CD4-positive, alpha-beta T cell treated with Interleukin-6 for 4 hours (primary cell): Measurements from ENCODE around the gene GMCL2.
"Not testable (repeated sequence)": the region's sequence is repeated elsewhere in the genome, so short reads cannot be mapped to it uniquely, and the experiment has no call there.

ENCODE experiments used
- DNase-seq: peaks from one replicate; pipeline ENCODE4 v3.0.0-alpha.2; 2020; ENCODE audit warnings: mixed read lengths

The GMCL2 gene

DNA sequence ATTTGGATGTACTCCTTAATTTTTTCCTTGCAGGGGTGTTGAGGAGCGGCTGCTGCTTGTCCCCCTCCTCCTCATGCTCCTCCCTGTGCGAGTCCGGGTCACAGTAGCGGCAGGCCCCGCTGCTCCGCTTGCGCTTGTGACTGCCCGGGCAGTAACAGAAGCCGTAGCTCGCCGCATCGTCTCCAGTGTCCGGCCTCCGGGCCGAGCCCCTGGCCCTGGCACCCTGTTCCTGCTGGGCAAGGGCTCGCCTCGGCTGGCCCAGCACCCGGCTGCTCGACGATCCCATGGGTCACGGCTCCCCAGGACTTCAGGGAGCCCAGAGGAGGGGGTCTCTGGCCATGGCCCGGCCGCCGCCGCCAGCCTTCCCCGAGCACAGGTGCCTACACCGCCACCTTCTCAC, at the start of gene GMCL2:
TSS of gene GMCL2 (minus strand) at position 358 of the 400 bp plus-strand sequence. CDS start at position 286, 72 bp downstream.
- no peak for DNase-seq

GRCh38 chr5:178236679-178237078, 49.5 kb upstream of the GMCL2 start:
- DNase-seq: no peak

DNA sequence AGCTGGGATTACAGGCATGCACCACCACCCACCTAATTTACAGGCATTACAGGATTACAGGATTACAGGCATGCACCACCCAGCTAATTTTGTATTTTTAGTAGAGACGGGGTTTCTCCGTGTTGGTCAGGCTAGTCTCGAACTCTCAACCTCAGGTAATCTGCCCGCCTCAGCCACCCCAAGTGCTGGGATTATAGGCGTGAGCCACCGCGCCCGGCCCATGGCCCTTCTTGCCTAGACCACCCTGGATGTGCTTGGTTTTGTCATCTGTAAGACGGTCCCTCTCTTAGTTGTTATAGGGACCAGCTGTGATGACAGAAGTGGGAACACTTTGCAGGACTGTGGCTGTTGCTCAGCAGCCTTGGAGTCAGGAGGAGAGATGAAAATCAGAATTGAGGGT, 49.0 kb upstream of the GMCL2 start:
- no peak for DNase-seq

DNA sequence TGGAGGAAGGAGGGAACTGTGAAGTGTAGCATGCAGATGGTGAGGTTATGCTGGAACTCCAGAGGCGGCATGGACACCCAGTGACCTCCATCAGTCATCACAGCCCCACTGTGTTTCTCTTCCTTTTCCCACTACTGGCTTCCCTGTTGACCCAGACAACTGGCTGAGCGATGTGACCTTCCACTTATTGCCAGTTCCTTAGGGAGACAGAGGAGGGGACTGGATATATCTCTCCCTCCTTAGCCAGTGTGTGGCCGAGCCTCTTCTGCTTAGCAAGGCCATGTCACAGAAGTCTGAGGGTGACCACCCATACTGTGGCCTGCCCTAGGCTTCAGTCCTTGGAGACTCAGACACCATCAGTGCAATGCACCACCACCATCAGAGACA, 48.4 kb upstream of the GMCL2 start:
- DNase-seq: no peak

- peak; percentile 86 for DNase-seq
Observed at GRCh38 chr5:178234750-178235587, 47.8 kb upstream of the GMCL2 start.

DNA sequence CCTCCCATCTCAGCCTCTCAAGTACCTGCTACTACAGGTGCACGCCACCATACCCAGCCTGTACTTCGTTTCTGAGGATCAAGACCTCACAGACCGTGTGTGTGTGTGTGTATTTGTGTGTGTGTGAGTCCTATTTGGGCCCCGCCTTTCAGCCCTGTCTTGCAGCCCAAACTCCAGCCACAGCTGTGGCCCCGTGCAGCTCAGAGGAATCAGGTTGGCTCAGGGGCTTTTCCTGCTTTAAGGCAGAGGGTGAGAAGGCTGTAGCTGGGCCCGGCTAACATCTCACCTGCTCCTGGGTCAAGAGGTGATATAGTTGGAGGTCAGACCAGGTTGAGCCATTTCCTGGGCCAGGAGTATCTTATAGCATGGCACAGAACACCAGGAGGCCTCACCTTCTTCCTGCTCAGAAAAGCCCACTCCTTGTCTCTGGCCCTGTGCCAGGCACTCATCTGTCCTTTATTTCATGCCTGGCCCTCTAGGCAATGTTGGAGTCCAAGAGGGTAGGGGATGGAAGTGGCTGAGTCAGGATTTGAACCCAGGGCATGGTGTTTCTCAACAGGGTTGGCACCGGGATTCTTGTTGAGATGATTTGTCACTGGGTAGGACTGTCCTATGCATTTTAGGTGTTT, 47.1 kb upstream of the GMCL2 start:
- DNase-seq: no peak

DNA sequence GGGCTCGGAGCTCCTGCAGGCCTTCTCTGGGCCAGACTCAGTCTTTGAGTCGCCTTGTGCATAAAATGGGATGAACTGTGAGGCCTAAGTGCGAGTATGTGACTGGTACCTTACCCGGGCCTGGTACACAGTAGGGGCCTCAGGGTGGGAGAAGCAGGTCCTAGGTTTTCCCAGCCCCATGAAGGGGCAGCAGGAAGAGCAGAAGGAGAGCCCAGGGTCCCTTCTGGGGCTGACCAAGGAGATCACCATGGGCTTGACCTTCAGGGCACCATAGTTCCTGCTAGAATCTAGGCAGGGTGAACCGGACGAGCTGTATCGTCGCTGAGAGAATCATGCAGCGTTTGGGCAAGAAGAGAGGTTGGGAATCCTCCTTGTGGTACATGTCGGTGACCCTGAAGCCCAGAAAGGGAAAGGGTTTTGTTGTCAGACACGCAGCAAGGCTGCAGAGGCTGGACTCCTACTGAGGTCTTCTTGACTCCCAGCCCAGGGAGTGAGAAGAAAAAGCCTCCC, 45.8 kb upstream of the GMCL2 start:
- DNase-seq: no peak

GRCh38 chr5:178232124-178232919, 45.2 kb upstream of the GMCL2 start, which contains the start of gene PHYKPL:
Gene PHYKPL (minus strand): TSS chr5:178232802. CDS start chr5:178232550, 252 bp downstream.
- DNase-seq: peak; percentile 80

DNA sequence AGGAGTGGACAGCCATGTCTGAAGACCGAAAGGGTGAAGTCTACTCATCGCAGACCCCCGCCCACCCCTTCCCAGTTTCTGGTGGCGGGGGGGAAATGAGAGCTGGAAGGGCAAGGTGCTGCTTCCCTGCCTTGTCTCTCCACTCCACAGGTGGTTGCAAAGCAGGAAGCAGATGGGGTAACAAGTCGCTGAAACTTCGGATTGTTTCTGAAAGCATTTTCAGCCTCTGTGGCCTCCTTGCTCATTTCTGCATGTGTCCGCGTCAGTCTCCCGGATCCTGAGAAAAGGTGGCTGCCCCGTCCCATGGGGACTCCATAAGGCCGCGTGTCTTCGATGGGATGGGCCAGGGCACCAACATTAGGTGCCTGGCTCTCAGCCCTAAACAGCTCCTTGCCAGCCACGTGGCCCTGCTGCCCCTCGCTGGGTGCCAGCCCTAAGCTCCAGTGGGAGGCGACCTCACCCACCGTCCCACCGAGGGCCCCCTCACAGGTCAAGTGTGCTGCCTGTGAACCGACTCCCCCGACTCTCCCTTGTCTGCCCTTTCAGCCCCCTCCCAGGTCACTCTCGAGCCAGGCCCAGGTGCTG, 44.5 kb upstream of the GMCL2 start:
- DNase-seq: no peak

DNA sequence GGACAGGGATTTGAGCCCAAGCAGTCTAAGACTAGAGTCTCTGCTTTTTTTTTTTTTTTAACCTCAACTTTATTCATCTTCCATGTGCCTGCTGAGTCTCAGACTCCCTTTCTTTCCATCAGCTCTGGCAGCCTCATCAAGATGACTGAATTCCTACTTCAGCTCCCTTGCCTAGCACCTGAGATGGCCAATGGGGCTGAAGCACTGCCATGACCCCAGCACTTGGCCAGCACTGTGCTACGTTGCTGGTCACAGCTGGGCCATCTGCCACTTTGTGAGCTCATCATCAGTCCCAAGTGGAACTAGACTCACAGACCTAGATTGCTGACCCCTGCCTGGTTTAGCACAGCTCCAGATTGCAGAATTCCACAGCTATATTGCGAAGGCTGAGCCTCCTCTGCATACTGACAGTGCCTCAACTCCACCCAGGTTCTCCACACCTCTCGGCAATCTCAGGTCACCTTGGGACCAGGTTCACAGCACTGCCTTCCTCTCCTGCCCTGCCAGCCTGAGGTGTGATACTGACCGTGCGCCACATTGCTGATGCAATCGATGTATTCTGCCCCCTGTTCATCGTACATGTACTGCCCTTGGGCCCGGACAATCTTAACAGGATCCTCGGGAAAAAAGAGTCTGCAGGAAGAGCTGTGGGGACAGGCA, 43.8 kb upstream of the GMCL2 start:
- no peak for DNase-seq

DNA sequence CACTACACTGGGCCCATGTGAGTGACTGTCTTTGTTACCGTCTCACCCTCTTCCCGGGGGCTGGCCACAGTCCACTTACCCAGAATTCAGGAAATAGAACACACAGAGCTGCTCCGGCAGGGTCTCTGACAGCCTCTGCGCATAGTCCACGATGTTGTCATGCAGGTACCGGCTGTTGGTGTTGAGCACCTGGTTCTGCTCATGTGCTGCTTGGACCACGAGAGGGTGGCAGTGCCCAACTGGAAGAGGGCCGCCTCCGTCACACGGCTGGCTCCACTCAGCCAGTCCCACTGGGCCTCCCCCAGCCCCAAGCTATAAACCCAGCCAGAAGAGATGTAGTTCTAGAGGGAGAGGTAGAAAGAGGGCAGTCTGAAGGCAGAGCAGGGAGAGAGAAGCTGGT, 42.7 kb upstream of the GMCL2 start:
- DNase-seq: no peak

DNA sequence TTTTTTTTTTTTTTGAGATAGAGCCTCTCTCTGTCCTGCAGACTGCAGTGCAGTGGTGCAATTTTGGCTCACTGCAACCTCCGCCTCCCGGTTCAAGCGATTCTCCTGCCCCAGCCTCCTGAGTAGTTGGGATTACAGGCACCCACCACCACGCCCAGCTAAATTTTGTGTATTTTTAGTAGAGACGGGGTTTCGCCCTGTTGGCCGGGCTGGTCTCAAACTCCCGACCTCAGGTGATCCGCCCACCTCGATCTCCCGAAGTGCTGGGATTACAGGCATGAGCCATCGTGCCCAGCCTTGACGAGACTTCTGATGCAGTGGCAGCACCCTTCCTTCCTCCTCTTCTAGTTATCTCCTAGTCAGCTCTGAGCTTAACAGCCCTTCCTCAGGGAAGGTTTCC, 41.9 kb upstream of the GMCL2 start:
- DNase-seq: not testable (repeated sequence)

DNA sequence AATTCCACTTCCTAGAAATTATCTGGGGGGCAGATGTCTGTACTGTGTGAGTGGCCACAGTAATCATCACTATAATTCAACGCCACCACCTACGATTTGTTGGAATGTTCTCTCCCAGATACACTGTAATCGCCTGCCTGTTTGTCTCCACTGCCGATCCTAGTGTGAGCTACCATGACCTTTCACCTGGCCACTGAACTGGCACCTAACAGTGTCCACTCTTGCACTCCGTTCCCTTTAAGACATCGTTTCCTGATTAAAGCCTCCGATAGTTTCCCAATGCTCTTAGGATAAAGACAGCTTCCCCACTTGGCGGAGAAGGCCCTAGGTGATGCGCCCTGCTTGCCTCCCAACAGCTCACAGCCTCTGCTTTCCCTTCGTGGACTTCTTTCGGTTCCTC, 41.4 kb upstream of the GMCL2 start:
- DNase-seq: no peak

DNA sequence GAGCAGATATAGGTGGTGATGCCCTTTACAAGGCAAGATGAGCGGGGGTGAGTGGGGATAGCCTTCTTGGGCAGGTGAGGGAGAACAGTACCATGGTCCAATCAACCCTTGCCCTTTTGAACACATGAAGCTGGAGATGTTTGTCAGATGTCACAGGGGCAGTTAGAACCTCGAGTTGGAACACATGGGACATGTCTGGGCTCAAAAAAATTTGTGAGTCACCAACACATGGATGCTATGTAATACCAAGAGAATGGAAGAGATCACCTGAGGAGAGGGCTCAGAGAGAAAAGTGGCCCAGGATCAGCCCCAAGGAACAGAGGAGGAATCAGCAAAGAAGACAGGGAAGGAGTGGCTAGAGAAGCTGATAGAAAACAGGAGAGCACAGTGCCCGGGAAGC, 40.8 kb upstream of the GMCL2 start:
- no peak for DNase-seq

DNA sequence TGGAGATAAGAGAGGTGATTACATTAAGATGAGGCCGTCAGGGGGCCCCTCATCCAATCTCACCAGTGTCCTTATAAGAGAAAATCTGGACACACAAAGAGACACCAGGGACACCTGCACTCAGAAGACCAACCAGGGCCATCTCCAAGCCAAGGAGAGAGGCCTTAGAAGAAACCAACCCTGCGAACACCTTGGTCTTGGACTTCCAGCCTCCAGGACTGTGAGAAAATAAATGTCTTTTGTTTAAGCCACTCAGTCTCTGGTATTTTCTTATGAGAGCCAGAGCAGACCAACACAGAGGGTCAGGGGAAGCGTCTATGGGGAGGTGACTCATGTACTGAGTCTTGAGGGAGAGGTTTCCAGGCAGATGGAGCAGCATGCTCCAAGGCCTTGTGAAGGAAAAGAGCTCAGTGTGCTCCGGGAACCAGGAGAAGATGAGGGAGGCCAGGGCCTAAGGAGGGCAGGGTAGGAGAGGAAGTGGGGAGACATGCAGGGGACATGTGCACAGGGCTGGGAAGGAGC, 40.0 kb upstream of the GMCL2 start:
- no peak for DNase-seq

DNA sequence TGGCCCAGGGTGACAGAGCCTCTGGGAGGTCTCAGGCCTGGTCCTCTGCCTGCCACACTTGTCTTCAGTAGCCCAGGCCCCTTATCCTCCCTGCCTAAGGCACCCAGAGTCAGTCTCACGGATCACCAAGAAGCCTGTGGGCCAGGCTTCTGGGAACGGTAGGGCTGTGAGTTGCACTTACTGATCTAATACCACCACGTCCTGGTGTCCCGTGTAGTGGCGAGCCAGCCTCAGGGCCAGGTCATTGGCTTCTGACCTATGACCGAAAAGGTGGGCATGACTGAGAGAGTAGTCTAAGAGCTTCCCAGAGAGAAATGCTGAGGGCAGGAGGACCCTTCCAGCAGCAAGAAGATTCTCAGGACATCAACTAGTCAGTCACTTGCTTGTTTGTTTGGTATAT, 38.0 kb upstream of the GMCL2 start:
- DNase-seq: no peak

- DNase-seq: no peak
Observed at GRCh38 chr5:178224403-178224802, 37.2 kb upstream of the GMCL2 start.

DNA sequence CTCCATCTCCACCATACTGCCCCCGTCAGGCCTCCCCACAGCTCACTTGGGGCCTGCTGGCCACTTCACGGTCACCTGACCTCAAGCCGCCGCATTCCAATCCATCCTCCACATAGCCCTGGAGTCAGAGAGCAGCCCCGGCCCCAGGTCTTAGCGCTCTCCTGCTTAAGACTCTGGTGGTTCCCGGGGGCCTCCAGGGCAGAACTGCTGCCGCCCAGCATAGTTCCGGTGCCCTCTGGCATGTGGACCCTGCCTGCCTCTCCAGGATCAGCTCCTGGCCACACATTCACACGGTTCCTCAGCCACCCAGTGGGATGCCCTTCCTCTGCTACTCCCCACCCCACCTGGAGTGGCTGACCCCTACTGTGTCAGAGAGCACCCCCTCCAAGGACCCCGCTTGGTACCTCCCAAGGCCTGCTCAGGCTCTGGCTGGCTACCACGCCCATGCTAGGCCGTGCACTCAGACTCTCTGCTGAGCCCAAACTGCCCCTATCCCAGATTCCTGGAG, 36.7 kb upstream of the GMCL2 start:
- no peak for DNase-seq

DNA sequence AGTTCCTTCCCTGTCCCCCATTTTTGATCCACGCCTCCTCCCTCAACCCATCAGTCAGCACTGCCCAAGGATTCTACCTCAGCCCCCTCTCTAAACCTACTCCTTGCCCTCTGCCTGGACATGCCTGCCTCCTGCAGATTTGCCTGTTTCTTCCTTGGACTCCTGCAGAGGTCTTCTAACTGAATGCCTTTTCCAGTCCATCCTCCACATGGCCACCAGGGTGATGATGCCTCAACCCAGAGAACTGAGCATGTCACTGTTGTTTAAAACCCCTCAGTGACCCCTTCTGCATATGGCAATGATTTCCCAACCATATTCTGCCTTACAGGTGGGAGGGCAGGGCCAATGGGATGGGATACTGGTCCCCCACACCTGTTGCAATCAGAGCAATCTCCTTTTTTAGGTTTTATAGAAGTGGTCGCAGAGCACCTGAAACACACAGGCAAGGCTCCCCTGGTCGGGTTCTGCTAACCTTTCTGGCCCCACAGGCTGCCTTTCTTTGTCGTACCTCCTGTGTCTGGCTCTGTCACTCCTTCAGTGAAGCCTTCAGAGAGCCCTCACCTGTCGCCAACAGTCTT, 36.1 kb upstream of the GMCL2 start:
- no peak for DNase-seq

- DNase-seq: no peak
Observed at GRCh38 chr5:178222292-178222691, 35.1 kb upstream of the GMCL2 start.

- DNase-seq: no peak
Observed at GRCh38 chr5:178221853-178222252, 34.7 kb upstream of the GMCL2 start.

- no peak for DNase-seq
Observed at GRCh38 chr5:178221282-178221681, 34.1 kb upstream of the GMCL2 start.
